Measurements from ENCODE around the gene PEX11G.

- TF ChIP-seq CTCF (IDR thresholded peaks at IDR 0.05) (no peak), POLR2A (IDR thresholded peaks at IDR 0.05) (no peak), EP300 (IDR thresholded peaks at IDR 0.05) (no peak)
These were observed 1.9 kb downstream of the PEX11G start for GRCh38 chr19:7486923-7487322.
